Hematopoietic multipotent progenitor cell (in vitro differentiated cells): ENCODE data around the gene MEGF10. TPM values are rescaled to one million over a fixed set of nuclear protein-coding genes. Genes with fewer than 3 reads are reported as not detected.

Source experiments
- DNase-seq, 3 donors: peaks; one replicate each; pipeline ENCODE4 v3.0.0-alpha.2; 2011 to 2015; ENCODE audit warnings: low read depth in 2 of 3, low spot score in 2 of 3
- total RNA-seq: library from RNA; depleted of rRNA; stranded (reverse); fragments of >200 nt; gene quantifications from one replicate; pipeline ENCODE4 v1.2.3, GENCODE V29; 2012

MEGF10 gene
- total RNA-seq, 1 donor: 0.27 TPM

GRCh38 chr5:127409246-127409917 lies 118.8 kb downstream of the MEGF10 start:
- DNase-seq: no peak

- DNase-seq: no peak
Observed at GRCh38 chr5:127409921-127410675, 119.5 kb downstream of the MEGF10 start.

GRCh38 chr5:127410959-127411358 lies 120.4 kb downstream of the MEGF10 start:
- no peak for DNase-seq

GRCh38 chr5:127411381-127411780 lies 120.8 kb downstream of the MEGF10 start:
- no peak for DNase-seq

- DNase-seq: no peak
Observed at GRCh38 chr5:127412698-127413097, 122.1 kb downstream of the MEGF10 start.

- no peak for DNase-seq
Observed at GRCh38 chr5:127415034-127415433, 124.4 kb downstream of the MEGF10 start.

GRCh38 chr5:127416906-127417305 lies 126.3 kb downstream of the MEGF10 start:
- no peak for DNase-seq

- no peak for DNase-seq
Observed at GRCh38 chr5:127417528-127417927, 126.9 kb downstream of the MEGF10 start.

- no peak for DNase-seq
Observed at GRCh38 chr5:127418367-127418766, 127.8 kb downstream of the MEGF10 start.

GRCh38 chr5:127418974-127419682 lies 128.5 kb downstream of the MEGF10 start:
- DNase-seq: no peak

- no peak for DNase-seq
Observed at GRCh38 chr5:127419683-127420257, 129.2 kb downstream of the MEGF10 start.

GRCh38 chr5:127420758-127421157 lies 130.2 kb downstream of the MEGF10 start:
- no peak for DNase-seq

- DNase-seq: no peak
Observed at GRCh38 chr5:127421471-127421870, 130.9 kb downstream of the MEGF10 start.

GRCh38 chr5:127423173-127423798 lies 132.7 kb downstream of the MEGF10 start:
- DNase-seq: no peak

GRCh38 chr5:127425037-127425436 lies 134.4 kb downstream of the MEGF10 start:
- no peak for DNase-seq

GRCh38 chr5:127425868-127426267 lies 135.3 kb downstream of the MEGF10 start:
- DNase-seq: peak in 2 of 3 donors; percentile 4 to 40

- DNase-seq: no peak
Observed at GRCh38 chr5:127426661-127427060, 136.1 kb downstream of the MEGF10 start.

GRCh38 chr5:127428276-127428675 lies 137.7 kb downstream of the MEGF10 start:
- no peak for DNase-seq

- DNase-seq: no peak
Observed at GRCh38 chr5:127428748-127429147, 138.2 kb downstream of the MEGF10 start.

- no peak for DNase-seq
Observed at GRCh38 chr5:127429928-127430327, 139.3 kb downstream of the MEGF10 start.

GRCh38 chr5:127430627-127431026 lies 140.0 kb downstream of the MEGF10 start:
- DNase-seq: no peak
